HFF-Myc (cell line): ENCODE data around the gene SLC9A2.

ENCODE experiments used
- DNase-seq: peaks from one replicate; pipeline ENCODE4 v3.0.0-alpha.2; 2011; ENCODE audit warnings: low read depth; ENCODE audit errors: extremely low read depth
- H3K4me3 ChIP-seq: replicated peaks from 2 replicates; pipeline ENCODE4 v1.5.1; 2011; ENCODE audit warnings: low read depth, mild to moderate bottlenecking, control low read depth, low read length
- TF ChIP-seq, protein P1 (sequence below): IDR thresholded peaks from 2 replicates; pipeline ENCODE4 v1.5.1; 2012; ENCODE audit warnings: mild to moderate bottlenecking, low read depth, low read length, control low read depth; ENCODE audit errors: missing control alignments

SLC9A2 gene

DNA sequence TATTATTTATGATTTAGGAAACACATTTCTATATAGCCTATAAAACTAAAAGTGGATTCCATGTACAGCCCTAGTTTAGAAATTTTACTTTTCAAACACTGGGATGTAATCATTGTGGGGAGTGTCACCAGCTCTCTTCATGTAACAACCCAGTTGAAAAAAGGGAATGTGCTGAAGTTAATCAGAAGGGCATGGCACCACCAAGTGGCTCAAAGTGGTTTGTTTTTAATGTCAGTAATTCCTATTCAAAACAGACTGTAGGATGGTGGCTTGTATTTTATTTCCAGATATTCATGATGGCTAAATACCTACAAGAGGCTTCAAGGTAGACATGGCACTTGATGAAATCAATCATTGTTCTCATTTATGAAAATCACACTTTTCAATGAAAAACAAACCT is 84.4 kb downstream of the SLC9A2 start:
- TF ChIP-seq, protein P1, sequence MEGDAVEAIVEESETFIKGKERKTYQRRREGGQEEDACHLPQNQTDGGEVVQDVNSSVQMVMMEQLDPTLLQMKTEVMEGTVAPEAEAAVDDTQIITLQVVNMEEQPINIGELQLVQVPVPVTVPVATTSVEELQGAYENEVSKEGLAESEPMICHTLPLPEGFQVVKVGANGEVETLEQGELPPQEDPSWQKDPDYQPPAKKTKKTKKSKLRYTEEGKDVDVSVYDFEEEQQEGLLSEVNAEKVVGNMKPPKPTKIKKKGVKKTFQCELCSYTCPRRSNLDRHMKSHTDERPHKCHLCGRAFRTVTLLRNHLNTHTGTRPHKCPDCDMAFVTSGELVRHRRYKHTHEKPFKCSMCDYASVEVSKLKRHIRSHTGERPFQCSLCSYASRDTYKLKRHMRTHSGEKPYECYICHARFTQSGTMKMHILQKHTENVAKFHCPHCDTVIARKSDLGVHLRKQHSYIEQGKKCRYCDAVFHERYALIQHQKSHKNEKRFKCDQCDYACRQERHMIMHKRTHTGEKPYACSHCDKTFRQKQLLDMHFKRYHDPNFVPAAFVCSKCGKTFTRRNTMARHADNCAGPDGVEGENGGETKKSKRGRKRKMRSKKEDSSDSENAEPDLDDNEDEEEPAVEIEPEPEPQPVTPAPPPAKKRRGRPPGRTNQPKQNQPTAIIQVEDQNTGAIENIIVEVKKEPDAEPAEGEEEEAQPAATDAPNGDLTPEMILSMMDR, result no peak

DNA sequence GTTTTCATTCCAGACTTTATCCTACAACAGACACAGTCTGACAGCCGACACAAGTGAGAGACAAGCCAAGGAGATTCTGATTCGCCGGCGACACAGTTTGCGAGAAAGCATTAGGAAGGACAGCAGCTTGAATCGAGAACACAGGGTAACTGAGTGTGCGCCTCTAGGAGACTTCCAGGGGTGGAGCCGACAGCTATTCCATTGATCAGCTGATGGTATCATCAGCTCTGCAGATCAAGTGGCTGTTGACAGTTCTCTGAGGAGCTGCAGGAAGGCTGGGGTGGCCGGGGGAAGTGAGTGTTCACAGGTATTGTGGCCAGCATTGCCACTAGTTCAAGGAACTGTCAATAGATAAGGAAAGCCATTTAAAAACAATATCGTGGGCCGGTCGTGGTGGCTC is 85.2 kb downstream of the SLC9A2 start:
- no peak for DNase-seq
- TF ChIP-seq, protein P1, result no peak
- H3K4me3 ChIP-seq, result no peak overlapping the region

More for the DNA sequence above, 84.4 kb downstream of the SLC9A2 start:
- no peak overlapping the region for H3K4me3 ChIP-seq
- no peak for DNase-seq

DNA sequence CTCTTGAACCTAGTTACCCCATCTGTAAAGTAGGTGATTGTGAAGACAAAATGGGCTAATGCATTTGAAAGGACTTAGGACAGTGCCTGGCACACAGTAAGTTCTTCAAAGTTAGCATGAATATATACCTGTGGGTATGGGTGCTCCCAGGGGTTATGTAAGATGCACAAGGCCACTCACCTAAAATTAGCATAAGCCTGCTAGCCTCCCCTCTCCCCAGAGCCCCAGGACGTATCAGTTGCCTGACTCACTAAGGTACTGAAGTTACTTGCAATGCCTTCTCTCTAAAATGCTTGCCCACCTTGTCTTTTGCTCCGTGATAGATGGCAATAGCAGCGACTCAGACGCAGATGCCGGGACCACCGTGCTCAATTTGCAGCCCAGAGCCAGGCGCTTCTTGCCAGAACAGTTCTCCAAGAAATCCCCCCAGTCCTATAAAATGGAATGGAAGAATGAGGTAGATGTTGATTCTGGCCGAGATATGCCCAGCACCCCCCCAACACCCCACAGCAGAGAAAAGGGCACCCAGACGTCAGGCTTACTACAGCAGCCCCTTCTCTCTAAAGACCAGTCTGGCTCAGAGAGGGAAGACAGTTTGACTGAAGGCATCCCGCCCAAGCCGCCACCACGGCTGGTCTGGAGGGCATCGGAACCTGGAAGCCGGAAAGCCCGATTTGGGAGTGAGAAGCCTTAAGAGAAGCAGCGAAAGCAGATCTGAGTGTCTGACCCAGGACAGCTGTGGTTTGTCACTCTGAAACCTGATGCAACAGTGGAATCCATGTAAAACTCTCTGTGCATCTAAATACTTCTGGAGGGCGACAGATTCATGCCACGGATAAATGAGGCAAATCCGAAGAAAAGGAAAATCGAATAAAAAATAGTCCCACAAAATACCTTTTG is 88.7 kb downstream of the SLC9A2 start:
- TF ChIP-seq, protein P1, result no peak
- H3K4me3 ChIP-seq, result no peak overlapping the region
- no peak for DNase-seq

DNA sequence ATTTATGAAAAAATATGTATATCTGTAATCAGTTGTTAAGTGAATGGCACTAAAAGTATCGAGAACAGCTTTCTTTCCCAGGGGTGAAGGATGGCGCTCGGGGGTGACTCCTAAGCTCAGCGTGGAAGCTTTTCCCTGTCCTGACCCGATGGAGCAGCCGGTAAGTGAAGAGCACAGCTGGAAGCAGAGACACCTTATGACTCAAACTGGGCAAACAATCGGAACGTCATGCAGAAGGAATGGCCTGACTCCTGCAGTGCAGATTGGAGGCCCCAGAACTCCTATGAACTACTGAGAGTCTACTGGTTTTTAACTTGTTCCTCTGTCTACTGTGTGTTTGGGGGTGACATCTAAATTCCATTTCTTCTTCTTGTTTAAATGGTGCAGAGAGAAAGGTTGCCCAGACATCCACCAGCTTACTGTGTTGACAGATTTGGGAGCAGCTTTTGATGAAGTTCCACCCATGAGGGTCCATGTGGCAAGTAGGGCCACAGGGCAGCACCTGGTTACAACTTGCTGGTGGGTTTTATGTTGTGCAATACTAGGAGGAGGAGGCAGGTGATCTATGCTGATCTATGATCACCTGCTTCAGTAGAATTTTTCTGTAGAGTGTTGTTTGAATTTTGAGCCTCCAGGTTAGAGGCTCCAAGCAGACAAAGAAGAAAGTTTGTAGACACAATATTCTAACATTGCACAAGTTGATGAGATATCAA is 89.7 kb downstream of the SLC9A2 start:
- DNase-seq, result no peak
- TF ChIP-seq, protein P1, result no peak

DNA sequence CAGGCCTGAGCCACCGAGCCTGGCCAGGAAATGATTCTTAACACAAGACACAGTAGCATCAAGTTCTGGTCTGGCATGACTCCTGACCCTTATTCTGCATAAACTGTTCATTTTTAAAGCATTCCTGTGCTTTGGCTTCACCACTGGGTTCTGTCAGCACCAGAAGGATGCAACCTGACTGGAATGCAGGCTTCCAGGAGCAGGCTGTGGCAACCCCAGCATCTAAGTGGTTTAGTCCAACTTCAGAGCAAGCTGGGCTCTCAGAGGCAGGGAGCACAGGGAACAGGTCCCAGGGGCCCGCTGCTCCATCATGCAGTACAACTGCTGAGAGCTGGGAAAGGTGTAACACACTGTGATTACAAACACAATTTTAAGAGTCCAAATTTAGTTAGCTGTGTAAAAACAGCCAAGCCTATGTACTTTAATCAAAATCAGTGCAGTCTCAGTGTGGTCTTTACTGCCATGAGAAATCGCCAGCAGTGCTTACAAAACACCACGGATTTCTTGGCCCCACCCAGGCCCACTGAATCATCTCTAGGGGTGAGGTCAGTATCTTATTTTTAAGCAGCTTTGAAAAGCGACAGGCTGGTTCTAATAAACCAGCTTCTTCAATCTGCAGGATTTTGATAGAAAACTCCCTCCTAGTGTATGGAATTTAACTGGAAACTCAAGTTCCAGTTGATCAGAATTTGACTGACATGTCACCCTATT is 98.1 kb downstream of the SLC9A2 start:
- H3K4me3 ChIP-seq, result no peak overlapping the region
- no peak for DNase-seq
- TF ChIP-seq, protein P1, result no peak

More for the DNA sequence above, 89.7 kb downstream of the SLC9A2 start:
- no peak overlapping the region for H3K4me3 ChIP-seq

DNA sequence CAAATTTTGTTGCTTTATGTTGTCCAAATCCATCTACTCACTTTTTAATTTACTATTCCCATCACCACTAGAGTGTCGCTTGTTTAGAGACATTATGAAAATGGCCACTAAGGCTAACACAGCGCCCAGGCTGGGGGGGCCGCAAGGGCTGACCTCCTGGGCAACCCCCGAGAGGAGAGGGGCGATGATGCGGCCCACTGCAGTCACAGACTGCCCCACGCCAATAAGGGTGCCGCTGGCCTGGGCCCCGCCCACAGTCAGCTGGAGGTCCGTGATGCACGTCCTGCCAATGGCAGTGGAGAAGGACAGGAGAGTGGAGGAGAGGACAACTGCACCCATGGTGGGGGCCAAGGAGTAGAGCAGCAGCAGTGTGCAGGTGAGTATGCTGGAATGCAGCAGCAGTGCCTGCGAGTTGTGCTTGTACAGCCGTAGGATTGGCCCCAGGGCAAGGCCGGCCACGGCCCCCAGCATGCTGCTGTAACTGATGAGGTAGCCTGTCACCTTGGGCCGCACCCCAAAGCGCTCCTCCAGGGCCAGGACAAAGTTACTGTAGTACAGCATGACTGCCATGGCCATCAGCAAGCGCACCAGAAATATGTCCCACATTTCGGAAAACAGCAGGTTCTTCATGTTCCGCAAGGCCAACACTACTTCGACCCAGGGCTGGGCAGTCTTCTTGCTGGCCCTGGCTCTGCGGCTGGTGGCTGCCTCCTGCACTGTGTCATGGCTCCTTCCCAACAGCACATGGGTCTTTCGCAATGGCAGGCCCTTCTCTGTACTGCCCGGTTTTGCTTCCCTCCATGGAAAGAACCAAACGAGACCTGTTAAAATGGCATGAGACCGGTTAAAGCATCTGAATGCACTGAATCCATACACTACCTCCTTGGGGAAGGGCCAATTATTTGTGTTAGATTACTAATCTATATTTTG is 99.3 kb downstream of the SLC9A2 start:
- H3K4me3 ChIP-seq, result no peak overlapping the region
- DNase-seq, result no peak
- TF ChIP-seq, protein P1, result no peak
